Measurements from ENCODE around the gene SLC39A1. TPM values are rescaled to one million over a fixed set of nuclear protein-coding genes. Genes with fewer than 3 reads are reported as not detected.
A peak's percentile ranks its signal among the peaks of the same experiment; 100 is the strongest.

SLC39A1 gene
- total and polyA plus RNA-seq, 9 of the 15 experiments (the other 6 are each of a cell fraction or from before 2014, with no cell fraction given) = 9.9 to 81.1 (median 62.7) TPM

- TF ChIP-seq, protein P1, sequence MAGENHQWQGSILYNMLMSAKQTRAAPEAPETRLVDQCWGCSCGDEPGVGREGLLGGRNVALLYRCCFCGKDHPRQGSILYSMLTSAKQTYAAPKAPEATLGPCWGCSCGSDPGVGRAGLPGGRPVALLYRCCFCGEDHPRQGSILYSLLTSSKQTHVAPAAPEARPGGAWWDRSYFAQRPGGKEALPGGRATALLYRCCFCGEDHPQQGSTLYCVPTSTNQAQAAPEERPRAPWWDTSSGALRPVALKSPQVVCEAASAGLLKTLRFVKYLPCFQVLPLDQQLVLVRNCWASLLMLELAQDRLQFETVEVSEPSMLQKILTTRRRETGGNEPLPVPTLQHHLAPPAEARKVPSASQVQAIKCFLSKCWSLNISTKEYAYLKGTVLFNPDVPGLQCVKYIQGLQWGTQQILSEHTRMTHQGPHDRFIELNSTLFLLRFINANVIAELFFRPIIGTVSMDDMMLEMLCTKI (IDR thresholded peaks at IDR 0.05; ENCODE audit: partially characterized antibody) = no peak
- TF ChIP-seq RBM15 (IDR thresholded peaks at IDR 0.05; ENCODE audit: insufficient read depth, low read length) = no peak
- no peak for TF ChIP-seq RFX5 (IDR thresholded peaks at IDR 0.05; ENCODE audit: low read depth, low read length)
- no peak for TF ChIP-seq FOXM1 (IDR thresholded peaks at IDR 0.05; ENCODE audit: low read depth)
- TF ChIP-seq FOXM1 (CRISPR knock-in tag; IDR thresholded peaks at IDR 0.05; ENCODE audit: low read depth) = no peak
- TF ChIP-seq RBM34 (IDR thresholded peaks at IDR 0.05; ENCODE audit: borderline replicate concordance, insufficient read depth, low read length) = no peak
- no peak for TF ChIP-seq SIRT6 (IDR thresholded peaks at IDR 0.05; ENCODE audit: low read depth, low read length)
- TF ChIP-seq MCM5 (IDR thresholded peaks at IDR 0.05; ENCODE audit: low read depth) = no peak
- no peak for TF ChIP-seq ESRRA (IDR thresholded peaks at IDR 0.05; ENCODE audit: borderline replicate concordance, low read depth)
- TF ChIP-seq NCOA1 (IDR thresholded peaks at IDR 0.05; ENCODE audit: low read depth) = no peak
- TF ChIP-seq CBX1 (IDR thresholded peaks at IDR 0.05; ENCODE audit: low read depth) = no peak
- TF ChIP-seq NFRKB (IDR thresholded peaks at IDR 0.05; ENCODE audit: low read depth) = no peak
- no peak for TF ChIP-seq TCF7L2 (IDR thresholded peaks at IDR 0.05; ENCODE audit: low read depth, low read length)
- TF ChIP-seq ZNF133 (CRISPR knock-in tag; IDR thresholded peaks at IDR 0.05) = no peak
- TF ChIP-seq ZNF699 (CRISPR knock-in tag; IDR thresholded peaks at IDR 0.05; ENCODE audit: insufficient replicate concordance) = no peak
- peak; percentile 73; the same call in 1 of the 2 replicates for TF ChIP-seq ZNF311 (CRISPR knock-in tag; IDR thresholded peaks at IDR 0.05)
- TF ChIP-seq PHTF2 (CRISPR knock-in tag; IDR thresholded peaks at IDR 0.05) = no peak
- TF ChIP-seq PRMT5 (CRISPR knock-in tag; IDR thresholded peaks at IDR 0.05) = no peak
- TF ChIP-seq PML (IDR thresholded peaks at IDR 0.05; ENCODE audit: low read length) = no peak
- TF ChIP-seq ZNF696 (CRISPR knock-in tag; conservative IDR thresholded peaks at IDR 0.05) = no peak
- no peak for TF ChIP-seq SREBF2 (CRISPR knock-in tag; IDR thresholded peaks at IDR 0.05)
- no peak for TF ChIP-seq ATF3 (IDR thresholded peaks at IDR 0.05)
- no peak; the same call in 1 of the 2 replicates for TF ChIP-seq ATF3 (CRISPR knock-in tag; conservative IDR thresholded peaks at IDR 0.05)
- no peak for TF ChIP-seq TRIM24 (IDR thresholded peaks at IDR 0.05)
- no peak for TF ChIP-seq ATF1 (CRISPR knock-in tag; IDR thresholded peaks at IDR 0.05)
- TF ChIP-seq ATF1 (tag; IDR thresholded peaks at IDR 0.05) = peak; percentile 77
- TF ChIP-seq ZNF277 (CRISPR knock-in tag; IDR thresholded peaks at IDR 0.05; ENCODE audit: borderline replicate concordance) = no peak
- no peak for TF ChIP-seq TCF15 (CRISPR knock-in tag; IDR thresholded peaks at IDR 0.05)
Measured at GRCh38 chr1:153958111-153958960, 5.0 kb downstream of the SLC39A1 start, which contains the start of gene CRTC2 (continued).
